Measurements from ENCODE around the gene TMEM178B. TPM values are rescaled to one million over a fixed set of nuclear protein-coding genes. Genes with fewer than 3 reads are reported as not detected.

TMEM178B gene
- total and polyA plus RNA-seq, 9 donors = 0.40 to 1.1 (median 0.58) TPM

DNA sequence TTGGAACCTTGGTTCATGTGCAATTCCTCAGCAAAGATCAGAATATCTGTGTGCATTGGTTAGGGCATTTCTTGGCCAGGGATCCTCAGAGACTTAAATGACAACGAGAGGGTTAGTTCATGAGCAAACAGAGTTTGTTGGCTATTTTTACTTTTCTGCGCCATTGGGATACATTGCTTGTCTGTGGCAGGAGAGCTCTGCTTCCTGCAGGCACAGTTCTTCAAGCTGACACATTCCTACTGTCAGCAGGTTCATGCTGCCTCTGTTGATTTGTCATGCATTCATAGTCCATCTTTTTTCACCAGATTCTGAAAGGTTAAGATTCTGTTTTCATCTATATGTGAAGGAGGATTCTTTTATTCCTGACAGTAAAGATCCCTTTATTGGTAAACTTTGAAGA lies 139.4 kb downstream of the TMEM178B start:
- WGBS (ENCODE audit: insufficient coverage) = 75% methylated on average over 2 of the region's 2 CpGs
- H3K27ac ChIP-seq (ENCODE audit: low read length) = no peak overlapping the region

GRCh38 chr7:141217938-141218337 lies 144.1 kb downstream of the TMEM178B start:
- no peak overlapping the region for H3K27ac ChIP-seq (ENCODE audit: low read length)
- DNase-seq = no peak
- H3K4me1 ChIP-seq (ENCODE audit: control insufficient read depth, insufficient read depth, low read length) = no peaks in the 10 kb centered on the region
- no peaks in the 10 kb centered on the region for H3K27me3 ChIP-seq (ENCODE audit: control insufficient read depth, insufficient read depth, low read length)
- H3K36me3 ChIP-seq (ENCODE audit: control insufficient read depth, insufficient read depth, low read length) = no peaks in the 10 kb centered on the region
- H3K4me3 ChIP-seq (ENCODE audit: low read length) = no peak overlapping the region
- H3K9me3 ChIP-seq (replicated peaks; ENCODE audit: control insufficient read depth, low read depth, low read length) = no peaks in the 10 kb centered on the region
- 51% methylated on average over 7 of the region's 7 CpGs for WGBS (ENCODE audit: insufficient coverage)

More for the DNA sequence above, 139.4 kb downstream of the TMEM178B start:
- Histone ChIP-seq H3K4me1 (ENCODE audit: control insufficient read depth, insufficient read depth, low read length) (no peaks in the 10 kb centered on the region), H3K9me3 (replicated peaks; ENCODE audit: control insufficient read depth, low read depth, low read length) (no peaks in the 10 kb centered on the region), H3K36me3 (ENCODE audit: control insufficient read depth, insufficient read depth, low read length) (no peaks in the 10 kb centered on the region), H3K4me3 (ENCODE audit: low read length) (no peak overlapping the region), H3K27me3 (ENCODE audit: control insufficient read depth, insufficient read depth, low read length) (no peaks in the 10 kb centered on the region)
- no peak for DNase-seq

GRCh38 chr7:141218941-141219340 lies 145.1 kb downstream of the TMEM178B start:
- Histone ChIP-seq H3K9me3 (replicated peaks; ENCODE audit: control insufficient read depth, low read depth, low read length) (no peaks in the 10 kb centered on the region), H3K36me3 (ENCODE audit: control insufficient read depth, insufficient read depth, low read length) (no peaks in the 10 kb centered on the region), H3K27ac (ENCODE audit: low read length) (no peak overlapping the region), H3K4me1 (ENCODE audit: control insufficient read depth, insufficient read depth, low read length) (no peaks in the 10 kb centered on the region), H3K4me3 (ENCODE audit: low read length) (no peak overlapping the region), H3K27me3 (ENCODE audit: control insufficient read depth, insufficient read depth, low read length) (no peaks in the 10 kb centered on the region)
- 52% methylated on average over 4 of the region's 6 CpGs for WGBS (ENCODE audit: insufficient coverage)
- no peak for DNase-seq

GRCh38 chr7:141220263-141220880 lies 146.5 kb downstream of the TMEM178B start:
- Histone ChIP-seq H3K27ac (ENCODE audit: low read length) (no peak overlapping the region), H3K4me1 (ENCODE audit: control insufficient read depth, insufficient read depth, low read length) (no peaks in the 10 kb centered on the region), H3K9me3 (replicated peaks; ENCODE audit: control insufficient read depth, low read depth, low read length) (no peaks in the 10 kb centered on the region), H3K27me3 (ENCODE audit: control insufficient read depth, insufficient read depth, low read length) (no peaks in the 10 kb centered on the region), H3K4me3 (ENCODE audit: low read length) (no peak overlapping the region), H3K36me3 (ENCODE audit: control insufficient read depth, insufficient read depth, low read length) (no peaks in the 10 kb centered on the region)
- 40% methylated on average over 2 of the region's 8 CpGs for WGBS (ENCODE audit: insufficient coverage)
- DNase-seq = no peak

GRCh38 chr7:141221007-141221612 lies 147.2 kb downstream of the TMEM178B start:
- Histone ChIP-seq H3K4me3 (ENCODE audit: low read length) (no peak overlapping the region), H3K4me1 (ENCODE audit: control insufficient read depth, insufficient read depth, low read length) (no peaks in the 10 kb centered on the region), H3K27ac (ENCODE audit: low read length) (no peak overlapping the region), H3K27me3 (ENCODE audit: control insufficient read depth, insufficient read depth, low read length) (no peaks in the 10 kb centered on the region), H3K36me3 (ENCODE audit: control insufficient read depth, insufficient read depth, low read length) (no peaks in the 10 kb centered on the region), H3K9me3 (replicated peaks; ENCODE audit: control insufficient read depth, low read depth, low read length) (no peaks in the 10 kb centered on the region)
- WGBS (ENCODE audit: insufficient coverage) = 28% methylated on average over 2 of the region's 2 CpGs
- DNase-seq = no peak

GRCh38 chr7:141225916-141226618 lies 152.2 kb downstream of the TMEM178B start:
- Histone ChIP-seq H3K9me3 (replicated peaks; ENCODE audit: control insufficient read depth, low read depth, low read length) (no peaks in the 10 kb centered on the region), H3K27ac (ENCODE audit: low read length) (no peak overlapping the region), H3K27me3 (ENCODE audit: control insufficient read depth, insufficient read depth, low read length) (no peaks in the 10 kb centered on the region), H3K4me3 (ENCODE audit: low read length) (no peak overlapping the region), H3K4me1 (ENCODE audit: control insufficient read depth, insufficient read depth, low read length) (no peaks in the 10 kb centered on the region), H3K36me3 (ENCODE audit: control insufficient read depth, insufficient read depth, low read length) (no peaks in the 10 kb centered on the region)
- DNase-seq = no peak
- 71% methylated on average over 4 of the region's 8 CpGs for WGBS (ENCODE audit: insufficient coverage)

DNA sequence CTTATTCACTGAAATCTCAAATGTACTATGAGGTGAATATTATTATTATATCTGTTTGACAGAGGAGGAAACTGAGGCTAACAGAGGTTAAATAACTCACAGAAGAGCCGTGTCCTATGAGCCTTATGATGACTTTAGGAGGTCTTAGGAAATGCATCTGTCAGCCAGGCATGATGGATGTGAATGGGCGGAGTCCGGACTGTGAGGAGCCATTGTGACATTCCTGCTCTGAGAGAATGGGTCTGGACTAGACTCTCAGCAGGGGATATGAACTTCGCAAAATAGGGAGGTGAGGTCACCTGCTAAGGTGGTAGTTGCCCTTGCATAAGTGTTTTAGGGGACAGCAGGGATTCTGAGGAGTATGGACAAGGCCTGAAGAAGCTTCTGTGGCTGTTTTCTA lies 153.6 kb downstream of the TMEM178B start:
- H3K4me1 ChIP-seq (ENCODE audit: control insufficient read depth, insufficient read depth, low read length) = no peaks in the 10 kb centered on the region
- no peak for DNase-seq

DNA sequence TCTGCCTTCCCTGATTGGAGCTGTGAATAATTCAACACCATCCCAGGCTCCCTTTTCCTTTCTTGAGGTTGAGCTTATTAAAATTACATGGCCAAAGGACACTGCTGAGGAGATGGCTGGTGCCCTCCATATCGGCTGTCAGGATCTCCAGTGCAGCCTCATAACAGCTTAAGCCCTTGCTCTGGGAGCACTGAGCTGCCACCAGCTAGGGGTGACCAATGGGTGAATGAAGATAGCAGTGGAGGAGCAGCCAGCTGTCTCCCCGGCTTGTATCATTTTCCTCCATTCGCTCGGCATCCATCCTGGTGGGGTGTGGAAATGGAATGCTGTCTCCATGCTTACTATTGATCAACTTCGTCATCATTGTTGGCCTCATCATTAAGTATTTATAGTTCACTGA lies 154.6 kb downstream of the TMEM178B start:
- Histone ChIP-seq H3K4me1 (ENCODE audit: control insufficient read depth, insufficient read depth, low read length) (no peaks in the 10 kb centered on the region), H3K27ac (ENCODE audit: low read length) (no peak overlapping the region), H3K9me3 (replicated peaks; ENCODE audit: control insufficient read depth, low read depth, low read length) (no peaks in the 10 kb centered on the region), H3K36me3 (ENCODE audit: control insufficient read depth, insufficient read depth, low read length) (no peaks in the 10 kb centered on the region), H3K4me3 (ENCODE audit: low read length) (no peak overlapping the region), H3K27me3 (ENCODE audit: control insufficient read depth, insufficient read depth, low read length) (no peaks in the 10 kb centered on the region)
- no peak for DNase-seq
- 20% methylated on average over 1 of the region's 5 CpGs for whole genome bisulfite sequencing (ENCODE audit: insufficient coverage)

More for the DNA sequence above, 153.6 kb downstream of the TMEM178B start:
- Histone ChIP-seq H3K9me3 (replicated peaks; ENCODE audit: control insufficient read depth, low read depth, low read length) (no peaks in the 10 kb centered on the region), H3K27ac (ENCODE audit: low read length) (no peak overlapping the region), H3K4me3 (ENCODE audit: low read length) (no peak overlapping the region), H3K27me3 (ENCODE audit: control insufficient read depth, insufficient read depth, low read length) (no peaks in the 10 kb centered on the region), H3K36me3 (ENCODE audit: control insufficient read depth, insufficient read depth, low read length) (no peaks in the 10 kb centered on the region)
- 79% methylated on average over 4 of the region's 4 CpGs for WGBS (ENCODE audit: insufficient coverage)

GRCh38 chr7:141231018-141231792 lies 157.3 kb downstream of the TMEM178B start:
- H3K9me3 ChIP-seq (replicated peaks; ENCODE audit: control insufficient read depth, low read depth, low read length) = no peaks in the 10 kb centered on the region
- H3K27me3 ChIP-seq (ENCODE audit: control insufficient read depth, insufficient read depth, low read length) = no peaks in the 10 kb centered on the region
- WGBS (ENCODE audit: insufficient coverage) = 50% methylated on average over 2 of the region's 5 CpGs
- H3K4me1 ChIP-seq (ENCODE audit: control insufficient read depth, insufficient read depth, low read length) = no peaks in the 10 kb centered on the region
- H3K4me3 ChIP-seq (ENCODE audit: low read length) = no peak overlapping the region
- no peaks in the 10 kb centered on the region for H3K36me3 ChIP-seq (ENCODE audit: control insufficient read depth, insufficient read depth, low read length)
- DNase-seq = peak; percentile 2
- no peak overlapping the region for H3K27ac ChIP-seq (ENCODE audit: low read length)
